Measurements from ENCODE around the gene PTPRT.
"Not testable (repeated sequence)": the region's sequence is repeated elsewhere in the genome, so short reads cannot be mapped to it uniquely, and the experiment has no call there.

The PTPRT gene

DNA sequence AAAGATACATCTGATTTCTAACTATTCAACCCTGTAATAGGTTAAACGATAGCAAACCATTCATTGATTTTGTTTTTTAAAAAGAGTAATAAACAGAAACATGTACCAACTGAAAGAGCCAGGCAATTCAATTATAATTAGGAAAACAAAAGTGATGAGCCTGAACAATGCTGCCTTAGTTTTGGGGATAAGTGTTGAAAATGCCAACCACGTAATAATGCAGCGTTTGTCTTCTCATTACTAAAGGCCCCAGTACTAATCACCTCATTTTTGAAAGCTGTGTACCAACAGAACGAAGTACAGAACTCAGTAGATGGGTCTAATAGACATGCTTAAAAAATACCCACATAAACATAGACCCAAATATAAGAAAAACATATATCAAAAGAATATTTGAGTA is 907.9 kb downstream of the PTPRT start:
- DNase-seq (ENCODE audit: low read depth), result no peak

GRCh38 chr20:42276718-42277602 is 912.7 kb downstream of the PTPRT start:
- DNase-seq (ENCODE audit: low read depth), result no peak

GRCh38 chr20:42274986-42275385 is 914.7 kb downstream of the PTPRT start:
- no peak for DNase-seq (ENCODE audit: low read depth)

GRCh38 chr20:42272516-42272915 is 917.2 kb downstream of the PTPRT start:
- DNase-seq (ENCODE audit: low read depth), result no peak

GRCh38 chr20:42270539-42270938 is 919.2 kb downstream of the PTPRT start:
- DNase-seq (ENCODE audit: low read depth), result no peak

- DNase-seq (ENCODE audit: low read depth), result no peak
These were observed 921.8 kb downstream of the PTPRT start for GRCh38 chr20:42267793-42268384.

DNA sequence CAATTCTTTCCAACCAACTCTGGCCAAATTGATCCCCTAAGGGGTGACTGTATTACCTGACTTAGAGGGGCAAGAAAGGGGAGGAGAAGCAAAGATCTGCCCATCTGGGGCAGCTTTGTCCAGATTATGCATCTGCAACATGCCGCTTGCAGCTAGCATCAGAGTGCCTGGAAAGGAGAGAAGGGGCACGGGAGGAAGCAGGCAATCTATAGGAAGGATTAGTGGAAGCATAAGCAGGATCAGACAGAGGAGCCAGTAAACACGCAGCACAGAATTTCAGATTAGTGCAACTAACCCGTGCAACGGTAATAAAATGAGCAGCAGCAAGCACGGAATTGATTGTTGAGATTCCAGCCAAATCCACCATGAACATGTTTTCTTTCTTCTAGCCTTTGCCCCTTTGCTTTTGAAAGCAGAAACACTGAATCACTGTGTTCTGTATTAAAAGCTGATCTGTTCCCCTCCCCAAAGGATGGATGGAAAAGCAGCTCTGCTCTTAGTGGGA is 927.9 kb downstream of the PTPRT start:
- DNase-seq (ENCODE audit: low read depth), result no peak

DNA sequence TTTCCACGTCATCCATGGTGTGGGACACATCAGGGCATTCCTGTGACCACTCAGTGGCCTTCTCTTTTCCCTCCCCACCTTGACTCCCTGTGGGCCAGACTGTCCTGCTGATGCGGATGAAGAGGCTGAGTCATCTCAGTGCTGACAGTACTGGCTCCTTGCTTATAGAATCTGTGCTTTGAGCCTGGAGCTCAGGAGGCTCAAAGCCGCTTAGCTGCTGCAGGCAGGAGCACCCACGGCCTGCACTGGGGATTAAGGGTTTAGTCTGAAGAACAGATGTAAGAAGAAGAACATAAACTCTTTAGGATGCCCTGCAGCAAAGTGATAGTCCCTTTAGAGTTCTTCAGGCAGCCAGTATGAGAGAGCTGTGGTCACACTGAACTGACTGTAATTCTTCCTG is 929.5 kb downstream of the PTPRT start:
- no peak for DNase-seq (ENCODE audit: low read depth)

DNA sequence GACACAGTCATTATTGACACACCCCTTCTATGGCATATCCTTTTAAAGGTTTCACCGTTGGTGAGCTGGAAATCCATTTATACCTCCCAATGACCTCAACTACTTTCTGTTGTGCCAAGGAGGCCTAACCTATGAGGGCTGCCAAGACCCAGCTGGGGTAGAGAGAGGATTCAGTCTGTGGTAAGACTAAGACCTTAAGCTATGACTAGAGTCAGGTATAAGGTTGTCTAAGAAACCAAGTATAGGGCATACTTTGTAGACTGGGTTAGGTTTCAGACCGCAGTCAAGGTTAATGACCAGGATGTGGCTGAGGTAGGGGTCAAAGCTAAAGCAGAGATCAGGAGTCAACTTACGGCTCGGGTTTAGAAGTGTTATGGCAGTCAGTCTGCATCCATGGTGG is 930.3 kb downstream of the PTPRT start:
- no peak for DNase-seq (ENCODE audit: low read depth)

DNA sequence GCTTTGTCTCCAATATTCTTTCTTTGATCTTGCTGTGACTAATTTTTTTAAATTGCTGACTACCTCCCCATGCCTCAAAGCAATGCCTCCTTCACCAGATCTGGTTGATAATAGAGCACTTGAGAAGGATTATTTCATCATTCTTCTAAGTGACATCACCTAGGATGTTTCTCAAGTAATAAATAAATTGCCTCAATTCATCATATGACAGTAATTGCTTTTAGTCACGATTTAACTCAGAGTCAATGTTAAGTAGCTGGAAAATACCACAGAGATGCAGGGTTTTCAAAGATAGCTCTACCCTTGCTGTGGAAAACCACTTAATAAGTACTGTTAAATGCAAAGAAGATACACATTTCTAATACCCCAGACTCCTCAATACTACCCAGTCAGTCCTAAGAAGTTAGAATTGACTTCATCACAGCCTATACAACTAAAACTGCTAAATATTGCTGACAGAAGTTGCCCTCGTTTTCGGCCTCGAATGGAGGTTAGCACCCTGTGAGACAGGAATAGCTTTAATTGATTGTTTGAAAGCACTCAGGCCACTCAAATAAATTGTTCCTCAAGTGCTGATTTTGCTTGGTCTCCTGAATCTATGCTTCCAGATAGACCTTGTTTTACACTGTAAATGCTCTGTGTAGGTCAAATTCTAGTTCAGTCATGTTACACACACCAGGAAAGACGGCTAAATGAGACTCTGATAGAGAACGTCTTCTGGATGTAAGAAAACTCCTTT is 931.0 kb downstream of the PTPRT start:
- DNase-seq (ENCODE audit: low read depth), result no peak

DNA sequence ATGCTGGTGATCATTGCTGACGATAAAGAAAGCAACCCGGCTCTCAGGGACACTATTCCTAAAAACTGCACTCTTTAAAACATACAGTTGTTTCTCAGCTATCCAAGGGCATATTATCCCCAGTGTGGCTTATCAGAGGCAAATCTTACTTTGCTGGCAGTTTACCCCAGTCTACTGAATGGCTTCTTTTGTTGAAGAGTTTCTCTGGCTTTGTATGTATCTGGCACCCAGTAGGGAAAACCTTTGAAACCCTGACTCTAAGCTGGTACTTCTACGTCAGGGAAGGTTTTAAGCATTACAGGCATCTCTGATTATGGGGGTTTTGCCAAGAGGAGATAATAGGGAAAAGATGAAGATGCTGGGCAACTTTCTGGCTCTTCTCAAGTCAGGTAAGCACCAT is 933.9 kb downstream of the PTPRT start:
- no peak for DNase-seq (ENCODE audit: low read depth)

DNA sequence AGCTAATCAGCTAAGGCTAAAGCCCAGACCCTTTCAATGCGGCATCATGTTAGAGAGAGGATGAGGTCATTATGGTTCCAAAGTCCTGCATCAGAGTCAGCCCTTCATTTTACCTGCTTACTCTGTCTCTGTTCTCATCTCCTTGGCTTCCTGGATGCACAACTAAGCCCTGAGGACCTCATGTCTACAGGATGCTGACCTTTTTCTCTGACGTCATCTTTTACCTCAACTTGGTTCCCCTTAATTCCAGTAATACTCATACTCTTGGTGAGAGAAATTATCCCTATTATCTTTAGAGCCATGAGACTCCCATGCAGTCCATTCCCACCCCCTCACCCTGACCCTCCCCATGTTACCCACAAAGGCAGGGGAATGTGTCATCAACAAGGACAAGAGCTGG is 935.0 kb downstream of the PTPRT start:
- no peak for DNase-seq (ENCODE audit: low read depth)

- no peak for DNase-seq (ENCODE audit: low read depth)
These were observed 937.6 kb downstream of the PTPRT start for GRCh38 chr20:42252116-42252515.

DNA sequence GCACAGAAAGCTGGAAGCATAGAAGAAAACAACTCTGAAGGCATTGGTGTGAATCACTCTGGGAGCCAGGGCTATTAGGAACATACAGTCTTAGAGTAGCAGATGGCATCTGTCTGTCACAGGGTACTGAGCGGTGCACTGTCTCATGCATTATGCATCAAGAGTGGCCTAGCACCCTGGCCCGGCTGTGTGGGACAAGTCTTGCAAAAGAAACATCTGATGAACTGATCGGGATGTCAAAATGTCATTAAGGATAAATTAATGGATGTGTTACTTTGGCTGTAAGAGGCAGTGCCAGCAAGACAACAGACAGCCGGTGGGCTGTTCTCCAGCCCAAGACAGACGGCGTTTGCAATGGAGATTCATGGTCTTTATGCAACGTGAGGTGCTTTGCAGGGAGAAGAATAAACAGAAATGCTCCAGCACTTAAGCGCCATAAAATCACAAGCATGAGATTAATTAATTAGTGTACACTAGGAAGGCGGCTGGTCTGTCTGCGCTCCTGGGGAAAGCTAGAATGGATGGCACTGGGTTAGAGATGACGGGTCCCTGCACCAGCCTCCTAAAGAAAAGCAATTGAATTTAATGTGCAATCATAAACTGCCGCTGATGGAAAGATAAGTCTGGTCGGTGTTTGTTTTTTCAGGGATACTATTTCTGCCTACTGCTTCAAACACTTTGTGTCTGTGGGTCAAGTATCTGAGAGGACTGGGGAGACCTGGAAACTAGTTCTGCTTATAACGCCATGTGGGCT is 970.9 kb downstream of the PTPRT start:
- no peak for DNase-seq (ENCODE audit: low read depth)

GRCh38 chr20:42214074-42214473 is 975.6 kb downstream of the PTPRT start:
- no peak for DNase-seq (ENCODE audit: low read depth)

GRCh38 chr20:42212391-42212790 is 977.3 kb downstream of the PTPRT start:
- DNase-seq (ENCODE audit: low read depth), result no peak

DNA sequence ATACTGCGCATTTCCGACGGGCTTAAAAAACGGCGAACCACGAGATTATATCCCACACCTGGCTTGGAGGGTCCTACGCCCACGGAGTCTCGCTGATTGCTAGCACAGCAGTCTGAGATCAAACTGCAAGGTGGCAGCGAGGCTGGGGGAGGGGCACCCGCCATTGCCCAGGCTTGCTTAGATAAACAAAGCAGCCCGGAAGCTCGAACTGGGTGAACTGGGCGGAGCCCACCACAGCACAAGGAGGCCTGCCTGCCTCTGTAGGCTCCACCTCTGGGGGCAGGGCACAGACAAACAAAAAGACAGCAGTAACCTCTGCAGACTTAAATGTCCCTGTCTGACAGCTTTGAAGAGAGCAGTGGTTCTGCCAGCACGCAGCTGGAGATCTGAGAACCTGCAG is 983.1 kb downstream of the PTPRT start:
- DNase-seq (ENCODE audit: low read depth), result not testable (repeated sequence)

DNA sequence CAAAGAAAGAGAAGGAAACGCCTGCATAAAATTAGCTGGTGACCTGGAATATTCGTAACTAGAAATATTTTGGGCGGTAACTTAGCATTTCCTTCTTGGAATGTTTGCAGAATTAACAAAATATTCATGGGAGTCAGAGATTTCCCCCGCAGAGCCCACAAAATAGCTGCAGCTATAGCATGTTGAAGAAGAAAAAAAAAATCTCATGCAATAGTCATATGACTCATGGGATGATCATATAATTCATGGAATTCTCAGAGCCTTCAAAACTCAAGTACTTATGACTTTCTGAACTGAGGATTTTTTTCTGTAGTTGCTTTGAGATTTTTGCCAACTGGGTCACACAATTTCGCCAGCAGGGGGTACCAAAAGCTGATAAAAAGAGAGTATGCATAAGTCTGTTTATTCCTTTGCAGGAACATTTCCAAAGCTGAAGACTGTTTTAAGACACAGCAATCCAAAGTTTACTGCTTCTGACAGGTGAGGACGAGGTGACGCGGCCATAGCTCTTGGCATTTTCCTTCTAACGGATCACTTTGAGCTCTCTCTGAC is 985.5 kb downstream of the PTPRT start:
- no peak for DNase-seq (ENCODE audit: low read depth)

DNA sequence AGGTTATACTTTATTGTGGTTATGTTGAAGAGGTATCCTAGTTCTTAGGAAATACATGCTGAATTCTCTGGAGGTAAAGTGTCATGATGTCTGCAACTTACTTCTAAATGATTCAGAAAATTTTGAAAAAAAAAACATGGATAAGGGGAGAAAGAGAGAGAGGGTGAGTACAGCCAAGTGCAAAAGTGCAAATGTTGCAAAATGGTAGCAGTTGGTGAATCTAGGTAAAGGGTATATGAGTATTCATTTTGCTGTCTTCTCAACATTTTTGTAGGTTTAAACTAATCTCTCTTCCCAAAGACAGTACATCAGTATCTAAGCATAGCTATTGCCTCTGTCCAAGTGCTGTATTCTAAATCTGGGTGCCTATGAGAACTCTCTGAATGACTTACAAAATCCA is 992.1 kb downstream of the PTPRT start:
- no peak for DNase-seq (ENCODE audit: low read depth)

DNA sequence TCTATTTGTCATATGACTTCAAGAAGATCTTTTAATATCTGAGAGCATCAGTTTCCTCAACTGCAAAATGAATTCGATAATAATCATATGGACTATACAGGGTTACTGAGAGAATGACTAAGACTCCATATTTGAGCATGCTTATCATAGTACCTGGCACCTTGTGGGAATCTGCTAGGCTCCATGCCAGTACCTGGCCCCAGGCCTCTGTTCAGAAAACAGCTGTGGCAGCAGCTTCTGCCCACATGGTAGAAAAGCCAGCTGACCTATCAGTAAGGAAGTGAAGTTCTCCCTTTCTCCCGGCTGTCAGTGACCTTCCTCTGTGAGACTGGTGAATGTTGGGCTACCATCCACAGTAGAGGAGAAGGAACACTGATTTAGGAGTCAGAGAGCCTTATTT is 996.6 kb downstream of the PTPRT start:
- no peak for DNase-seq (ENCODE audit: low read depth)

DNA sequence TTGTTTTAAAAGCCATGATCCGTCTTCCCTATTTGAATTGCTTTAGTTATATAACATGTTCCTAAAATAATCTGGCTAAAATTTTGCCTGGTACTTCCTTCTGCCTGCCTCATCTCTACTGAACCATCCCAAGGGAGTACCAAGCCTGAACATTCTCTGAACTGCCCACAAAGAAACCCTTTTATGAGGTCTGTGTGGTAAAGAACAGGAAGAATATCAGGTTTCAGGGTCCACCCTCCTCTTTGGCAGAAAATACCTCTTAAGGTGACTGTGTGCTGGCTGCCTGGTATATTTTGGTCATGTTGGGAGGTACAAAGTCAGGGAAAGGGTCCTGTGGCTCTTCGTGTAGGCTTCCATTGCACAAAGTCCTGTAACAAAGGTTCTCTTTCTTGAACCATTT is 997.4 kb downstream of the PTPRT start:
- no peak for DNase-seq (ENCODE audit: low read depth)
